IPS-NIHi7 (cell line): ENCODE results near the gene LGI1.
"Not testable (repeated sequence)": the region's sequence is repeated elsewhere in the genome, so short reads cannot be mapped to it uniquely, and the experiment has no call there.

Experiments used
- DNase-seq: peaks from one replicate; pipeline ENCODE4 v3.0.0; 2012; ENCODE audit warnings: mixed read lengths; ENCODE audit errors: extremely low spot score

The LGI1 gene

GRCh38 chr10:93806903-93807302, 49.2 kb downstream of the LGI1 start:
- no peak for DNase-seq

DNA sequence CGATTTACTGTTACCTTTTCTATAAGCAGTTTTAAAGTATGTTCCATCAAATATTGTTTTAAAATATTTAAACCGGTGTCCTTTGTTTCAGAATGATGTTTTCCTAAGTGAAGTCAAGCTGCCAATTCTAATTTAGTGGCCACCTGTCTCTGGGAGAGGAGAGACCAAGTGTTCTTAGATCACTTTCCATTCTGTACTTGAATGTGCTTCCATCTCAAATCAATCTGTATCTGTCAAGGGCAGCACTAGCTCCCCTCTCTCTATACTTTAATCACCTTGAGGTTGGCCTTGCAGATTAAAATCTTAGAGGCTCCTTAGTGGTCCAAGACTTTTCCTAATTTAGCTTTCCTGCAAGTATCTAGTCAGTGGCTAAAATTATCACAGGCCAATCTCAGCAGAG, 49.6 kb downstream of the LGI1 start:
- DNase-seq, result no peak

GRCh38 chr10:93812659-93813338, 55.1 kb downstream of the LGI1 start:
- DNase-seq, result no peak

GRCh38 chr10:93813507-93814465, 56.0 kb downstream of the LGI1 start:
- peak; percentile 63 for DNase-seq

DNA sequence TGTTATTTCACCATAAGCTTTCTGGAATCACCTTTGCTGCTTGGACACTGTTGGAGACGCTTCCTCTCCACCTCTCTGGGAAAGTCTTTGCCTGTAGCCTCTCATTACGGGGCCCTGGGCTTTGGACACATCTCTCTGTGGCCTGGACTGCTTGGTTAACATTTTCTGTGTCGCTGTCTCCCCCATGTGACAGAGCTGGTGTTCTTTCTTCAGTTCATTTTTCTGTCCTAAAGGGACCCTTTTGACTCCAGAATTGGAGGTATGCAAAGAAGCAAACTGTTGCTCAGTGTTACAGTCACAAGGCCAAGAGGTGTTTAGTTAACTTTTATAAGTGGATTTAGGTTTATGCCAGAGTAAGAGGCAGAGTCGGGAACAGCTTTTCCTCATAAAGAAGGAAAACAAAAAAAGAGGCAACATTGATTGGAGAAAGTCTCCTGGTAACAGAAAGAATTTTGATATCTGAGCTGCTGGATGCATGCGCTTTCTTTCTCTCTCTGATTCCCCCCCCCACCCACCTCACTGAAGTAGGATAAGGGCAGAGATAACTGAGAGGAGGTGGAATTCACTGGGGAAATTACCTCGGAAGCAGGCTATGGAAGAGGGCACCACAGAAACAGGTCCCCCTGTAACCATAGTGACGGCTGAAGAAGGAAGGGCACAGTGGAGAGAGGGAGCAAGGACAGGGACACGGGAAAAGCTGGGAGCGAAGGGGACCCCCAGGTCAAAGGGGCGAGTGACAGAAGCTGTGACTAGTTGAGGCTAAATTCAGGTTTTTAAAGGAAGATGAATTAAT, 57.8 kb downstream of the LGI1 start:
- peak; percentile 41 for DNase-seq

- DNase-seq, result peak; percentile 73
Measured at GRCh38 chr10:93816123-93816747, 58.5 kb downstream of the LGI1 start.

DNA sequence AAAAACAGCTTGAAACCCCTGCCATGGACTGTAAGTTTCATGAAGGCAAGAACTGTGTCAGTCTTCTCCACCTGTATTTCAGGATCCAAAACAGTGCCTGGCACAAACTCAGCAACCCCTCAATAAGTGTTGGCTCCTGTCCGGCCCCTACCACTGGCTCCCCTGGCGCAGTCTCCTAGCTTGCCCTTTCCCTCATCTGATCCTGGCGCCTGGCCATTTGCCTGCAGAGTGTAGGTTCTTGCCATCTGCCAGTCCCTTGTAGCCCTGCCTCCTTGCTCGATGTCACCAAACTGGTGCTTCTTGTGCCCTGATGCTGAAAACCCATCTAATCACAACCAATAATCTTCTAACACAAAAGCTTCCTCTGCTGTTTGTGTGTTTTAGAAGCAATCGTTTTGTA, 60.4 kb downstream of the LGI1 start:
- DNase-seq, result no peak

- DNase-seq, result no peak
Measured at GRCh38 chr10:93819520-93819919, 61.8 kb downstream of the LGI1 start.

- no peak for DNase-seq
Measured at GRCh38 chr10:93820434-93820833, 62.7 kb downstream of the LGI1 start.

- no peak for DNase-seq
Measured at GRCh38 chr10:93821051-93821772, 63.5 kb downstream of the LGI1 start.

GRCh38 chr10:93826355-93826754, 68.6 kb downstream of the LGI1 start:
- peak; percentile 40 for DNase-seq

DNA sequence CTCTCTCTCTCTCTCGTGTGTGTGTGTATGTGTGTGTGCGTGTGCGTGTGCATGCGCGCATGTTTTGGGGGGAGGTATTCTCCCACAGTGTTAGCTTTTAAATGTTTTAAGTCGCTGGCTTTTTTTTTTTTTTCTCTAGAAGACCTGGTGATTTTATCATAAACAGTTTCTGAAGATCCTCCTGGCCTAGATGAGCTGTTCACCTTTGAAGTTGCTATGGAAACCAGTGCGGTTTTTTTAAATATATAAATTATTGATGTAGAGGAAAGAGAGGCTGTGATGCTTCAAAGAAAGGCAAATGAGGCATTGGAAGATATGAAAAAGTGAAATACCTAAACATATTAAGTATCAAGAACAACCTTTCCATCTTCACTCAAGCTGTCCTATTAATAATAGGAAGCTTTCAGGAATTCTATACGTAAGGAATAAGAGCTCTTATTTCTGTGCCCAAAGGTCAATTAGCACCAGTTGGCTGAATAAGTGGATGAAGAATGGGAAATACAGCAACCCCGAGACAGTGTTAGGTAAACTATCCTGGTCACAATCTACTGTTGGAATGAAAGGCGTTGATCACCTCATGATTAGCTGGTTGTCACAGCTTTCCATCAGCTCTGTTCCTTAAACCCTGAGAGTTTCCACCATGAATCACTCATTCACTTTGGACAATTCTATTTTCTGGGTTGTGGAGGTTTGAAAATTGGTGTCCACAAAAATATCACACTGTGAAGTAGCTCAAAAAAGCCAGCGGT, 69.5 kb downstream of the LGI1 start:
- no peak for DNase-seq

DNA sequence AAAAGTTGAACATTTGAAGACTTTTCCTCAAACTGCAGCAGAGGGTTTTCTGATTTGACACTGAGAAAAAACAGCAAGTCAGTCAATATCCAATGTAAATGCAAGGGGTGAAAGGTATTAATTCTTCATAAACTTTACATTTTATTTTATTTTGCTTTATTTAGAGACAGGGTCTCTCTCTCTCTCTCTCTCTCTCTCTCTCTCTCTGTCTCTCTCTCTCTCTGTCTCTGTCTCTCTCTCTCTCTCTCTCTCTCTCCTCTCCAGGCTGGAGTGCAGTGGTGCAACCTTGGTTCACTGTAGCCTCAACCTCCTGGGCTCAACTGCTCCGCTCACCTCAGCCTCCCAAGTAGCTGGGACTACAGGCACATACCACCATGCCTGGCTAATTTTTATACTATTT, 73.3 kb downstream of the LGI1 start:
- DNase-seq, result not testable (repeated sequence)

GRCh38 chr10:93835770-93836169, 78.0 kb downstream of the LGI1 start:
- no peak for DNase-seq

DNA sequence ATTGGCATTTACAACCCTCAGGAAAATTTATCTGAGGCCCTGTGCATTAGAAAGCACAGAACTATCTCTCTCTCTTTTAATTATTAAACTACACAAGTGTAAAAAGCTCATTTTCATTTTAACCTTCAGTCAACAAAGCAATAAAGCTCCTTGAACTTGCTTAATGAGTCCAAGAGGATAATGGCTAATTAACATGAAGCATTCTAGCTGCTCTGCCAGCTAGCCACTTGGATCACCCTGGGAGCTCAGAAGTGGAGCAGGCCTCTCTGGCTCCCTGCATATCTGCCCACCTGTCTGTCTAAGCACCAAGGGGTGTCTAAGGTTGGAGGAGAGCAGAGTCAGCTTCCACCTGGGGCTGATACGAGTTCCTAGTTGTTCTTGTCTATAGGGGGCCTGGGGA, 80.1 kb downstream of the LGI1 start:
- no peak for DNase-seq

- DNase-seq, result no peak
Measured at GRCh38 chr10:93838278-93838677, 80.5 kb downstream of the LGI1 start.

DNA sequence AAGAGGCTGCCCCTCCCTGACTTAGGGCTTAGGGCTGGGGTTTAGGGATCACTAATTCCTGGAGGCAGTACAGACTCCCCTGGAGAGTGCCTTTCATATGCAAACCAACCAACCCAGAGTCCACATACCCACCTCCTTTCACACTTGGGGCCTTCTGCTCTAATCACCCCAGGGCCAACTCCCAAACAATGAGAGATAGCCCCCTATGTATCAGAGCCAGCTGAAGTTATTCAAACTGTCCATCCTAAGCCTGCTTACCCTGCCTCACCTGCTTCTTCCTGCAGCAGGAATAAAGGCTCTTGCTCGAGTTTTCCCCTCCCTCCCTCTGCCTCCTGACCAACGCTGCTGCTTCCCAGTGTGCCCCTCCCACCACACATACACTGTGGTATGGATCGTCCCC, 84.2 kb downstream of the LGI1 start:
- peak; percentile 65 for DNase-seq

DNA sequence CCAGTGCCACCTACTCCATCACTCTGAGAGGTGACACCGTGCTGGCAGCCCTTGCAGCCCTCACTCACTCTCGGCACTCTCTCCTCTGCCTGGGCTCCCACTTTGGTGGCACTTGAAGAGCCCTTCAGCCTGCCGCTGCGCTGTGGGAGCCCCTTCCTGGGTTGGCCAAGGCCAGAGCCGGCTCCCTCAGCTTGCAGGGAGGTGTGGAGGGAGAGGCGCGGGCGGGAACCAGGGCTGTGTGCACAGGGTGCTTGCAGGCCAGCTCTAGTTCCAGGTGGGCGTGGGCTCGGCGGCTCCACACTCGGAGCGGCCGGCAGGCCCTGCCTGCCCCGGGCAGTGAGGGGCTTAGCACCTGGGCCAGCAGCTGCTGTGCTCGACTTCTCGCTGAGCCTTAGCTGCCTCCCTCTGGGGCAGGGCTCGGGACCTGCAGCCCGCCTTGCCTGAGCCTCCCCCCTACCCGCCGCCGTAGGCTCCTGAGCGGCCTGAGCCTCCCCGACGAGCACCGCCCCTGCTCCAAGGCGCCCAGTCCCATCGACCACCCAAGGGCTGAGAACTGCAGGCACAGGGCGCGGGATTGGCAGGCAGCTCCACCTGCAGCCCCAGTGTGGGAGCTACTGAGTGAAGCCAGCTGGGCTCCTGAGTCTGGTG, 87.4 kb downstream of the LGI1 start:
- DNase-seq, result no peak
